Activated naive CD4-positive, alpha-beta T cell (primary cell): ENCODE measurements around the gene C7.
"Not testable (repeated sequence)": the region's sequence is repeated elsewhere in the genome, so short reads cannot be mapped to it uniquely, and the experiment has no call there.

Source experiments
- DNase-seq, 4 experiments: peaks; one replicate each; lab custom pipeline; 2025; lab: John Stamatoyannopoulos, UW

C7 gene

GRCh38 chr5:40991168-40991980, 82.1 kb downstream of the C7 start:
- no peak for DNase-seq

- no peak for DNase-seq
Observed at GRCh38 chr5:40991981-40992559, 82.8 kb downstream of the C7 start.

GRCh38 chr5:40995801-40996586, 86.7 kb downstream of the C7 start:
- no peak for DNase-seq

- no peak for DNase-seq
Observed at GRCh38 chr5:40999142-40999541, 89.8 kb downstream of the C7 start.

- DNase-seq = no peak
Observed at GRCh38 chr5:40999966-41000365, 90.7 kb downstream of the C7 start.

- no peak for DNase-seq
Observed at GRCh38 chr5:41003670-41004376, 94.5 kb downstream of the C7 start.

- DNase-seq = no peak
Observed at GRCh38 chr5:41004931-41005330, 95.6 kb downstream of the C7 start.

- no peak for DNase-seq
Observed at GRCh38 chr5:41009232-41009631, 99.9 kb downstream of the C7 start.

GRCh38 chr5:41010572-41010971, 101.3 kb downstream of the C7 start:
- no peak for DNase-seq

GRCh38 chr5:41012318-41012717, 103.0 kb downstream of the C7 start:
- no peak for DNase-seq

- not testable (repeated sequence) for DNase-seq
Observed at GRCh38 chr5:41022600-41022999, 113.3 kb downstream of the C7 start.
